ENCODE data around the gene VNN1. TPM values are rescaled to one million over a fixed set of nuclear protein-coding genes. Genes with fewer than 3 reads are reported as not detected.
A peak's percentile ranks its signal among the peaks of the same experiment; 100 is the strongest.
"Not testable (repeated sequence)": the region's sequence is repeated elsewhere in the genome, so short reads cannot be mapped to it uniquely, and the experiment has no call there.

VNN1 gene
- polyA plus RNA-seq, 1 experiment = not detected

- ChIA-PET CTCF (interaction anchor here (1.2 kb wide), 1 partner anchor 19 kb away, joined by 3 read pairs; no protein-coding TSS in a partner anchor), POLR2A (no interaction called here)
- no peak for TF ChIP-seq CTCF (IDR thresholded peaks at IDR 0.05; ENCODE audit: insufficient read depth, low read depth, low read length)
- Histone ChIP-seq H3K27me3 (ENCODE audit: control insufficient read depth, insufficient read depth, low read length) (no peaks in the 10 kb centered on the region), H3K36me3 (ENCODE audit: control insufficient read depth, insufficient read depth, low read length) (no peaks in the 10 kb centered on the region), H3K4me3 (ENCODE audit: low read depth, low read length) (no peak overlapping the region)
- DNase-seq (ENCODE audit: low read depth) = no peak
These were observed 62.8 kb downstream of the VNN1 start for GRCh38 chr6:132651062-132651461.

GRCh38 chr6:132650429-132650828 is 63.4 kb downstream of the VNN1 start:
- no peak overlapping the region for H3K4me3 ChIP-seq (ENCODE audit: low read depth, low read length)
- POLR2A ChIA-PET = no interaction called here
- no peaks in the 10 kb centered on the region for H3K36me3 ChIP-seq (ENCODE audit: control insufficient read depth, insufficient read depth, low read length)
- no peak for TF ChIP-seq CTCF (IDR thresholded peaks at IDR 0.05; ENCODE audit: insufficient read depth, low read depth, low read length)
- CTCF ChIA-PET = interaction anchor here (1.2 kb wide), 1 partner anchor 20 kb away, joined by 3 read pairs; no protein-coding TSS in a partner anchor
- no peak for DNase-seq (ENCODE audit: low read depth)
- no peaks in the 10 kb centered on the region for H3K27me3 ChIP-seq (ENCODE audit: control insufficient read depth, insufficient read depth, low read length)

- no peak for TF ChIP-seq CTCF (IDR thresholded peaks at IDR 0.05; ENCODE audit: insufficient read depth, low read depth, low read length)
These were observed 65.0 kb downstream of the VNN1 start for GRCh38 chr6:132648828-132649227.

GRCh38 chr6:132648356-132648755 is 65.5 kb downstream of the VNN1 start:
- TF ChIP-seq CTCF (IDR thresholded peaks at IDR 0.05; ENCODE audit: insufficient read depth, low read depth, low read length) = no peak
- no peaks in the 10 kb centered on the region for H3K27me3 ChIP-seq (ENCODE audit: control insufficient read depth, insufficient read depth, low read length)
- no peaks in the 10 kb centered on the region for H3K36me3 ChIP-seq (ENCODE audit: control insufficient read depth, insufficient read depth, low read length)
- POLR2A ChIA-PET = no interaction called here
- no peak overlapping the region for H3K4me3 ChIP-seq (ENCODE audit: low read depth, low read length)
- DNase-seq (ENCODE audit: low read depth) = peak; percentile 0
- CTCF ChIA-PET = interaction anchor here (0.6 to 1.2 kb wide), 3 partner anchors 18 to 118 kb away, joined by 3 read pairs; no protein-coding TSS in a partner anchor

More at GRCh38 chr6:132648828-132649227, 65.0 kb downstream of the VNN1 start:
- no peak for DNase-seq (ENCODE audit: low read depth)
- Histone ChIP-seq H3K27me3 (ENCODE audit: control insufficient read depth, insufficient read depth, low read length) (no peaks in the 10 kb centered on the region), H3K4me3 (ENCODE audit: low read depth, low read length) (no peak overlapping the region), H3K36me3 (ENCODE audit: control insufficient read depth, insufficient read depth, low read length) (no peaks in the 10 kb centered on the region)
- POLR2A ChIA-PET = no interaction called here
- CTCF ChIA-PET = interaction anchor here (0.6 to 1.2 kb wide), 4 partner anchors 18 to 118 kb away, joined by 3 read pairs; no protein-coding TSS in a partner anchor

GRCh38 chr6:132643547-132643946 is 70.3 kb downstream of the VNN1 start:
- ChIA-PET CTCF (interaction anchor here (1.1 kb wide), 1 partner anchor 25 kb away, joined by 4 read pairs; no protein-coding TSS in a partner anchor), POLR2A (no interaction called here)
- no peak for DNase-seq (ENCODE audit: low read depth)
- no peak for TF ChIP-seq CTCF (IDR thresholded peaks at IDR 0.05; ENCODE audit: insufficient read depth, low read depth, low read length)
- no peaks in the 10 kb centered on the region for H3K36me3 ChIP-seq (ENCODE audit: control insufficient read depth, insufficient read depth, low read length)
- H3K4me3 ChIP-seq (ENCODE audit: low read depth, low read length) = no peak overlapping the region
- no peaks in the 10 kb centered on the region for H3K27me3 ChIP-seq (ENCODE audit: control insufficient read depth, insufficient read depth, low read length)

GRCh38 chr6:132637135-132637534 is 76.7 kb downstream of the VNN1 start:
- POLR2A ChIA-PET; DNase-seq (ENCODE audit: low read depth); H3K36me3 ChIP-seq (ENCODE audit: control insufficient read depth, insufficient read depth, low read length); H3K4me3 ChIP-seq (ENCODE audit: low read depth, low read length); H3K27me3 ChIP-seq (ENCODE audit: control insufficient read depth, insufficient read depth, low read length); CTCF ChIA-PET: not testable (repeated sequence)

GRCh38 chr6:132635906-132636305 is 77.9 kb downstream of the VNN1 start:
- POLR2A ChIA-PET = interaction anchor here (0.7 kb wide), 1 partner anchor 138 kb away, joined by 3 read pairs; no protein-coding TSS in a partner anchor
- CTCF ChIA-PET = interaction anchor here (1.6 kb wide), 1 partner anchor 34 kb away, joined by 4 read pairs; no protein-coding TSS in a partner anchor
- not testable (repeated sequence) for H3K27me3 ChIP-seq (ENCODE audit: control insufficient read depth, insufficient read depth, low read length); DNase-seq (ENCODE audit: low read depth); H3K36me3 ChIP-seq (ENCODE audit: control insufficient read depth, insufficient read depth, low read length); H3K4me3 ChIP-seq (ENCODE audit: low read depth, low read length)

- H3K36me3 ChIP-seq (ENCODE audit: control insufficient read depth, insufficient read depth, low read length); POLR2A ChIA-PET; H3K4me3 ChIP-seq (ENCODE audit: low read depth, low read length); H3K27me3 ChIP-seq (ENCODE audit: control insufficient read depth, insufficient read depth, low read length); DNase-seq (ENCODE audit: low read depth): not testable (repeated sequence)
- CTCF ChIA-PET = interaction anchor here (1.6 kb wide), 1 partner anchor 35 kb away, joined by 4 read pairs; no protein-coding TSS in a partner anchor
These were observed 78.6 kb downstream of the VNN1 start for GRCh38 chr6:132635288-132635687.

Measured in BJ (cell line).